K562 (cell line): Measurements from ENCODE around the gene KLC1.

Experiments used
- FOXJ3 ChIP-seq: sonication (generic); formaldehyde crosslinking; IDR thresholded peaks from 2 replicates; pipeline ENCODE4 v1.4.0; 2020; ENCODE audit warnings: mild to moderate bottlenecking, missing genetic modification reagents
- YBX1 ChIP-seq: fragments of 450-650 bp; IDR thresholded peaks from 2 replicates; pipeline ENCODE4 v1.7.1; 2016; ENCODE audit warnings: mild to moderate bottlenecking

GRCh38 chr14:103628221-103628683 lies 759 bp upstream of the KLC1 start:
- no peak for TF ChIP-seq YBX1
- no peak for TF ChIP-seq FOXJ3 (CRISPR knock-in tag)
